Measurements from ENCODE around the gene RASA3.

DNA sequence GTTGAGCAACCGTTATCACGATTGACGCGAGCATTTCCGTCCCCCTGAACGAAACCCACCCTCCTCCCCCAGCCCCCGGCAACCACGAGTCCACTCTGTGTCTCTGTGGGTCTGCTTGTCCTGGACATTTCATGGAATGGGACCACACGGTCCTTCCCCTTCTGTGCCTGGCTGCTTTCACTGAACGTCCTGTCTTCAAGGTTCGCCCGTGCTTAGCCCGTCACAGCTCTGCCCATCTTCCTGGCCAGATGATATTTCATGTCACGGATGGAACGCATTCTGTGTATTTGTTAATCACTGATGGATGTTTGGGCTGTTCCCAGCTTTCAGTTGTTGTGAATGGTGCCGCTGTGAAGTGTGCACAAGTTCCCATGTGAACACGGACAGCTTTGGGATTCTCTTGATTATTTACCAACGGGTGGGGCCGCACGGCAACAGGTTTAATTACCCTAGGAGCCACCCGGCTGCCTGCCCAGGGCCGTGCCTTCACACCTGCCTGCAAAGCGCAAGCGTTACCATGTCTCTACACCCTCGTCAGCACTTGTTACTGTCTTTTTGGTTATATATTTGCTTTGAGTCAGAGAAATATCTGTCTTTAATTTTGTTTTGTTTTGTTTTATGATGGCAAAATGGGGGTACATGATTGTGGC is 42.5 kb downstream of the RASA3 start:
- TF ChIP-seq POLR2A (IDR thresholded peaks at IDR 0.05) (no peak), CTCF (IDR thresholded peaks at IDR 0.05) (no peak)

All from sigmoid colon (tissue), 3 donors.